ENCODE results near the gene SEMA6B. TPM values are rescaled to one million over a fixed set of nuclear protein-coding genes. Genes with fewer than 3 reads are reported as not detected.

Gene SEMA6B
- total RNA-seq, 1 donor from 2014 or later, result 9.5 TPM

- Mint-ChIP-seq H3K36me3 (no peaks in the 10 kb centered on the region), H3K27me3 (no peaks in the 10 kb centered on the region), H3K4me1 (ENCODE audit: unreplicated experiment) (no peaks in the 10 kb centered on the region), H3K27ac (no peak overlapping the region), H3K4me3 (no peak overlapping the region), H3K9me3 (no peaks in the 10 kb centered on the region)
- no peak for TF ChIP-seq CTCF (conservative IDR thresholded peaks at IDR 0.05)
- no peak for DNase-seq (ENCODE audit: extremely low spot score, unreplicated experiment)
These were observed 6.3 kb downstream of the SEMA6B start for GRCh38 chr19:4553092-4553695.

GRCh38 chr19:4552525-4552819 is 7.0 kb downstream of the SEMA6B start:
- DNase-seq (ENCODE audit: extremely low spot score, unreplicated experiment), result no peak
- H3K4me1 Mint-ChIP-seq (ENCODE audit: unreplicated experiment), result no peaks in the 10 kb centered on the region
- H3K9me3 Mint-ChIP-seq, result no peaks in the 10 kb centered on the region

GRCh38 chr19:4550479-4551050 is 8.9 kb downstream of the SEMA6B start:
- Mint-ChIP-seq H3K4me1 (ENCODE audit: unreplicated experiment) (no peaks in the 10 kb centered on the region), H3K4me3 (no peak overlapping the region), H3K27ac (no peak overlapping the region), H3K9me3 (no peaks in the 10 kb centered on the region), H3K27me3 (no peaks in the 10 kb centered on the region), H3K36me3 (no peaks in the 10 kb centered on the region)
- no peak for TF ChIP-seq CTCF (conservative IDR thresholded peaks at IDR 0.05)
- no peak for DNase-seq (ENCODE audit: extremely low spot score, unreplicated experiment)

More at GRCh38 chr19:4552525-4552819, 7.0 kb downstream of the SEMA6B start:
- Mint-ChIP-seq H3K4me3 (no peak overlapping the region), H3K27me3 (no peaks in the 10 kb centered on the region), H3K27ac (no peak overlapping the region), H3K36me3 (no peaks in the 10 kb centered on the region)
- TF ChIP-seq CTCF (conservative IDR thresholded peaks at IDR 0.05), result no peak

- no peak for DNase-seq (ENCODE audit: extremely low spot score, unreplicated experiment)
- TF ChIP-seq CTCF (conservative IDR thresholded peaks at IDR 0.05), result no peak
- H3K27me3 Mint-ChIP-seq, result no peaks in the 10 kb centered on the region
- H3K4me1 Mint-ChIP-seq (ENCODE audit: unreplicated experiment), result no peaks in the 10 kb centered on the region
- H3K9me3 Mint-ChIP-seq, result no peaks in the 10 kb centered on the region
- no peak overlapping the region for H3K4me3 Mint-ChIP-seq
- H3K27ac Mint-ChIP-seq, result no peak overlapping the region
- H3K36me3 Mint-ChIP-seq, result no peaks in the 10 kb centered on the region
These were observed 9.5 kb downstream of the SEMA6B start for GRCh38 chr19:4550018-4550417.

GRCh38 chr19:4548238-4548584 is 11.3 kb downstream of the SEMA6B start:
- DNase-seq (ENCODE audit: extremely low spot score, unreplicated experiment), result no peak
- Mint-ChIP-seq H3K4me1 (ENCODE audit: unreplicated experiment) (no peaks in the 10 kb centered on the region), H3K36me3 (no peaks in the 10 kb centered on the region), H3K27ac (no peak overlapping the region), H3K4me3 (no peak overlapping the region), H3K9me3 (no peaks in the 10 kb centered on the region), H3K27me3 (no peaks in the 10 kb centered on the region)
- no peak for TF ChIP-seq CTCF (conservative IDR thresholded peaks at IDR 0.05)

Data from type B pancreatic cell (in vitro differentiated cells).